NAMALWA (cell line): ENCODE measurements around the gene NHP2.
A peak's percentile ranks its signal among the peaks of the same experiment; 100 is the strongest.
"Not testable (repeated sequence)": the region's sequence is repeated elsewhere in the genome, so short reads cannot be mapped to it uniquely, and the experiment has no call there.

Experiments
- DNase-seq: peaks from one replicate; pipeline ENCODE4 v3.0.0-alpha.2; 2015; ENCODE audit warnings: low spot score

Gene NHP2

DNA sequence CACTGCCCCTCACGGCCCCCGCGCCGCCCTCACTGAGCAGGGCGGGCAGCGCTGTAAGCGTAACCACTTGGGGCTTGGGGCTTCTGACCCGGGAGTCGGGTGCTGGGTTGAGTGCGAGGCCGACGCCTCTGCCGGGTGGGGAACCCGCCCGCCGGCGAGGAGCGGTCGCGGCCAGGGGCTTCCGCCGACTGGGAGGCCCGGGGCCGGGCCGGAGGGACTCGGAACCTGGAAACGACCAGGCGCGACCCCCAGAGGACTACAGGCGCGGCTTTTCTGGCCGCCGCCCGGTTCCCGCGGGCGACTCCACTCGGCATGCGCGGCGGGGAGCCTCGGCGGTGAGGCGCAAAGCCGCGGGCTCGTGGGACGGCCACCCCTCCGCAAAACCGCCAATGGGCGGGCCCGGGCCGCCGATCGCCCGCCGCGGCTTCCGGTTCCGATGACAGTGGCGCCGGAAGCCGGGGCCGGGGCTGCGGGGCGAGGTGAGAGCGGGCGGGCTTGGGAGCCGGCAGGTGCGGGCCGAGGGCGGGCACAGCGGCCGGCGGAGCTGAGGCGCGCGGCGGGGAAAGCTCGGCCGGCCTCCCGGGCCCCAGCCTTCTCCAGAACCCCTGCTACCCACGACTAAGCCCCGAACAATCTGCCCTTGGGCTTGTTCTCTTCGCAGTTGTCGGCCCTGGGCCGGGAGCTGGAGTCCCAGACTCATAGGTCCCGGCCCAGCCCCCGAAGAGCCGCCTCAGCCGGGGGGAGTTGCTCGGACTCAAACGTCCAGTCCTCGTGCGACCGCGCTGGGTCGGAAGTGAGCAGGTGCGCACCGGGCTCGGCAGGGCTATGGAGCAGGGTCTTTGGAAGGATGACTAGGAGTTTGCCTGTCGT lies 22.9 kb downstream of the NHP2 start, which contains the start of gene RMND5B:
Gene RMND5B (plus strand): TSS at position 439 of the 870 bp plus-strand sequence. CDS start 7,106 bp downstream, outside the sequence.
- peak; percentile 91 for DNase-seq

- not testable (repeated sequence) for DNase-seq
Measured at GRCh38 chr5:178130234-178130575, 23.5 kb downstream of the NHP2 start.

- no peak for DNase-seq
Measured at GRCh38 chr5:178129296-178129695, 24.4 kb downstream of the NHP2 start.

DNA sequence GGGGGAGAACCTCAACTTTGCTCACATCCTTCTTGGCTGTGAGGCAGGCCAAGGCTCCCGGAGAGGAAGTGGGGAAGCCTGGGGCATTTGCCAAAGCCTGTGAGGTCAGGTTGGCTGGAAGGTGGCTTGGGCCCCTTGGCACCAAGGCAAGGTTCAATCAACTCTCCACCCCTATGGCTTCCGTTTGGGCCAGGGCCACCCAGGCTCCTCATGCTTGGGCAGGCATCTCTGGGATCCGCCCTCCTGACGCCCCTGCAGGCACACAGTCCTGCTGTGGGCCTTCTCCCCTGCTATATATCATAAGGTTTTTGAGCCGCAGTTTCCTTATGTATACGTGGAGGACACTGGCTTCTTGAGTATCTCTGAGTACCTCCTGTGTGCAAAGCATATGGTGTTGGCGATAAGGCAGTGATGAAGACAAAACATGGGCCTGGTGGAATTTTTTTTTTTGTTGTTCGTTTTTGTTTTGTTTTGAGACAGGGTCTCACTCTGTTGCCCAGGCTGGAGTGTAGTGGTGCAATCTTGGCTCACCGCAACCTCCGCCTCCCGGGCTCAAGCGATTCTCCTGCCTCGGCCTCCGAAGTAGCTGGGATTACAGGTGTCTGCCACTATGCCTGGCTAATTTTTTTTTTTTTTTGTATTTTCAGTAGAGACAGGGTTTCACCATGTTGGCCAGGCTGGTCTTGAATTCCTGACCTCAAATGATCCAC lies 26.2 kb downstream of the NHP2 start:
- DNase-seq = not testable (repeated sequence)

DNA sequence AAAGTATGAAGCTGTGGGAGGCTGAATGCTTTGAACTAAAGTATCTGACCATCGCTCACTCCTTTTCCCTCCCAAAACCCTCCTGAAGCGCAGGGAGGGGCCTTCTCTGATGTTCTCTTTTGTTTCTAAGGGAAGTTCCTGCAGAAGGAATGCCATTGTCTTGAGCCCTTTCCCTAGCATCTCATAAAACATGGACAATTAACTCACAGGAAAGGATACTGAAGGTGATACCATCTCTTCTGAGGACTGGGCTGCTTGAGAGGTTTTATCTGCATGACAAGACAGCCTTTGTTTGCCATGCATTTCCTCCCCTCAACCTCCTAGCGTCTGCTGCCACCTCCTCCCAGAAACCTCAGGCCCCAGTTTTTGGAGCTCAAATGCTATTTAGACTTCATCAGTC lies 27.1 kb downstream of the NHP2 start:
- DNase-seq = no peak

DNA sequence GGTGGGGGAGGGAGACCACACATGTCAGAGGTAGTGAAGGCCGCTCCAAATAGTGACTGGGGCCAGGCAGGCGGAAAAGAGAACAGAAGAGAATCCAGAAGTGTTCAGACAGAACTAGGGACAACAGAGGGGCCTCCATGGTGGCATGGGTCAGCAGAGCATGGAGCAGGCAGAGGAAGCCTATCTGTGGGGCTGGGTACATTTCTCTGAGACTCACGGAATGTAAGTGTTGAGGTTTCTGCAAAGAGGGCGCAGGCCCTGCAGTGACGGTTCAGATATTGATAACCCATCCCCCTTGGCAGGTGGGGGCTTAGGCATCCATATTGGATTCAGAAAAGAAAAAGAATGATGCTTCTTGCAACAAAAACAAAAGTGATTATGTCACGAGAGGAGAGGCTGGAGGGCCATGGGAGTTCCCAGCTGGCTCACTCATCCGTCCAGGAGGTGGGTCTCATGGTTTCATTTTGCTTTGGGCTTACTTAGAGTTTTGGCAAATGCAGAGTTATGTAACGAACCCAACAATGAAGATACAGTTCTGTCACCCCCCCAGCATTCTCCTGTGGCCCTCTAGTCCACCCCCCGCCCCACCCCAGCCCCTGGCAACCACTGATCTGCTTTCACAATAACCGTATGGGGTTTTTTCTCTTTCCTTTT lies 28.3 kb downstream of the NHP2 start:
- DNase-seq = no peak

DNA sequence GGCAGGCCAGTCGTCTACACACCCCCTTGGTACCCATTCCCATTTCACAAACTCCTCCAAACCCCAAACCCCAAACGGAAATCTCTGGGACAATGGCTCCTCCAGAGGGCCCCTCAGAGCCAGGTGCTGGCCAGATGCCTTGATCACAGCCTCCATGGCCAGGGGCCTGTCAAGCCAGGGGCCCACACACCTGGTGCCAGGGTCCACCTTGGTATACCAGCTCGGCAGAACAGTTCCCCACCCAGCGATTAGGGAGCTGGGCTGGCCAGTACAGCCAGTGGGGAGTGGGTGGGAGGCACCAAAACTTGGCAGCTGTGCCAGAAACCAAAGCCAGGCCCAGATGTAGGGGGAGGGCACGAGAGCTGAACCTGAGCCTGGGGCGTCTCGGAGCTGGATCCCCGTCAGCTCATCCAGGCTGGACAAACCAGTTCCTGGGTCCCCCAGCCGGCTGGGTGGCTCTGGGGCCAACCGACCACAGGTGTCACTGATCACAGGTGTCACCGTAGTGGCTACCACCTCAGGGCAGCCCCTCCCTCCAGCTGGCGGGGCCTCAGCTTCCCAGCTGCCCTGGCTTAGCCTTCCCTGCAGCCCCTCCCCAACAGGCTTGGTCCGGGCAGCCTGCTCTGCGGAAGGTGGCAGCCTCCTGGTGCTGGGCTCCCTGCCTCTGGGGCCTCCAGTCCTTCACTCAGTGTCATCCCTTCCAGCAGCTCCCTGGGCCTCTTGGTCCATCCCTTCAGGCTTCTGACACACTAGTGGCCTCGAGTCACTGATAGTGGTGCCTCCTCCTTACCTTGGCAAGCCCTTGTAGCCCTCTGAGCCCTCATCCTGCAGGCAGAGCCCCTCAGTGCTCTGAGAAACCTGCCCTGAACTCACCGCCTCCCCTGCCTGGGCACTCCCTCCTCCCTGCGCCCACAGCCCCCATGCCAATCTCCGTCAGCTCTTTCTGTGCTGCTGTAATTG lies 29.4 kb downstream of the NHP2 start:
- DNase-seq = no peak

DNA sequence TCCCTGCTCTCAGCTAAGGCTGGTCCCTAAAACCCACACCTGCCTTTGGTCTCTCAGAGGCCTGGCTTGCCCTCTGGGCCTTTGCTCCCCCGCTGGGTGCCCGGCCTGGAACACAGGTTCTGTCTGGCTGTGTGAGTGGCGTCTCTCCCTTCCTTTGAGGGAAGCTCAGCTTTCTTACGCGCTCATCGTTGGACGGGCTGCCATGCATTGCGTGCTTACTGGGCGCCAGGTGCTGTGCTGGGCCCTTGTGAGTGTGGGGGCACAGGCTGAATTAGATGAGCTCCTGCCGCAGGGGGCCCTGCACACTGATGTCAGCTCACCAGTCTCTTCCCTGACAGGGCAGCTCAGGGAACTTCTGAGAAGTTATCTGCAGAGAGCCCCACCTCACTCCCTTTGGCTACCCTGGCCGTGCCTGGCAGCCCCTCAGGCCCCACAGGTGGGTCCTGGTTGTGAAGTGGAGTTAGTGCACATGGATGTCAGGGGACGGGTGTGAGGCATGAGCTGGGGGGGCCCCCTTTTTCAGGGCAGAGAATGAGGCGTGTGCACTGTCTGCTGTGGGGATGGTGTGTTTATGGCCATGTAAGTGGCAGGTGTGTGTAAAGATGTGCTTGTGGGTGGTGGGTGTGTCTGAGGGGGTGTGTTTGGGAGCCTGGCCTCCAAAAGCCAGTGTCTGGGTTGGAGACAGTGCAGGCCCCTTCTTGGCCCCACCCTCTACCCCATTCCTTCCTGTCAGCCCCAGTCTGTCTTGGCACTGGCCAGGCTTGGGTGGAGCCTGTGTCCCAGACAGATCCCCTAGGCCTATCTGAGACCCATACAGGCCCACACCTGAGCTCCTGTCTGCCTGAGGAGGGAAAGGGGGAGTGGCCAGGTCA lies 30.4 kb downstream of the NHP2 start:
- DNase-seq = no peak

DNA sequence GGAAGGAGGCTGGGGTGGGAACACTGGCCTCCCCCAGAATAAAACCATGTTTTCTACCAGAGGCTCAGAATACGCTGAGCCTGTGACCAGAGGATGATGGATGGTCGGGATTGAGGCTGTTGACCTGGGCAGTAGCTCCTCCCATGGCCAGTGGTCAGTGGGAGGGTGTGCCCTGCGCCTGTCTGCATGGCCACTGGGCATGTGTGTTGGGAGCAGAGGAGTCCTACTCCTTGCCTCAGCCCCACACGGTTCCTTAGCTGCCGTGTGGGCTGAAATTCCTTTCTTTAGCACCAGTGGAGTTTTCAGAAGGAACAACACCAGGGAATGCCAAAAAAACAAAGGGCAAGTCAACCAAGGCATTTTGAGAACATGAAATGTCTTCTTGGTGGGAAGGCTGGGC lies 31.3 kb downstream of the NHP2 start:
- no peak for DNase-seq

- peak; percentile 87 for DNase-seq
Measured at GRCh38 chr5:178121391-178122276, 32.1 kb downstream of the NHP2 start.

GRCh38 chr5:178120607-178121357 lies 32.9 kb downstream of the NHP2 start:
- DNase-seq = peak; percentile 99

DNA sequence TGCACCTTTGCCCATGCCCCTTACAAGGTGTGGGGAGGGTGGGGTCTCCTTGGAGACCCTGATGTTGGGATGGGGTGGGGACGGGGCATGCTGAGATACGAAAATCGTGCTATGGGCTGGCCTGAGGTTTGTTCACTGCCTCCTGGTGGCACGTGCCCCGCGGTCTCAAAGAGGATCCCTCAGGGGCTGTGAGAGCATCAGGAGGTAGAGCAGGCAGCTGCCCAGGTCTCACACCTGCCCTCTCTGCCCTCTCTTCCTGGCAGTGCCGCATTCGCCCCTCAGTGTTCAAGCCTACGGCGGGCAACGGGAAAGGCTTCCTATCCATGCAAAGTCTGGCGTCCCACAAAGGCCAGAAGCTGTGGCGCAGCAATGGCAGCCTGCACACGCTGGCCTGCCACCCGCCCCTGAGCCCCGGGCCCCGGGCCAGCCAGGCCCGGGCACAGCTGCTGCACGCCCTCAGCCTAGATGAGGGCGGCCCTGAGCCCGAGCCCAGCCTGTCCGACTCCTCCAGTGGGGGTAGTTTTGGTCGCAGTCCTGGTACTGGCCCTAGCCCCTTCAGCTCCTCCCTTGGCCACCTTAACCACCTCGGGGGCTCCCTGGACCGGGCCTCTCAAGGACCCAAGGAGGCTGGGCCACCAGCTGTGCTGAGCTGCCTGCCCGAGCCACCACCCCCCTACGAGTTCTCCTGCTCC lies 33.6 kb downstream of the NHP2 start:
- DNase-seq = peak; percentile 62

DNA sequence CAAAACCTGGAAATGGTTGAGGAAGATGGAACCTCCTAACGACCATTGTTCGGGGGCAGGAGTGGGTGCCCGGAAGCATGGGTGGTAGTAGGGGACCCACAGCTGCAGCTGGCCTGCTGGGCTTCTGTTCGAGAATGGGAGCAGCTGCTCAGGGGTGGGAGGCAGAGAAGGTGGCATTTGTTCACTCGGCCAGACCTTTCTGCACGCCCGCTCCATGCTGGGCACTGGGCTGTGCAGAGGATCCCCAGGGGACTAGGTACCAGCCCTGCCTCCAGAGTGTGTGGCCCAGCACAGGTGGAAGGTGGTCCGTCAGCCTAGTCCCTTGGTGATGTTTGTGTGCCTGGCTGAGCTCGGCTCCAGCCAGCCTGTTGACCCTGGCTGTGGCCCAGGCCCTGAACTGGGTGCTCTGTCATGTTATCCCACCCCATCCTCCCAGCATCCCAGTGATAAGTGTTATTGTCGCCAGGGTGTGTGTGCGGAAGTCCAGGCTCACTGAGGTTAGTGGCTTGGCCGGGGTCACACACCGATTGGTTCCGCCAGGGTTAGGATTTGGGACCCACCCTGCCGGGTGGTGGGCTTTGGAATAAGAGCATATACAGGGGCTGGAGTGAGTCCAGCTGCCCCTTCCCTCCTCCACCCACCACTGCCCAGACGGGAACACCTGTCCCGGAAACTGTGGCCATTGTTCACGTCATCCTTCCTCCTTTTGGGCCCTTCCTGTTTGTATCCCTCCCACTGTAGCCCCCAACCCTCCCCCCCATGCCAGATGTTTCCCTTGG lies 35.6 kb downstream of the NHP2 start:
- DNase-seq = peak; percentile 85

GRCh38 chr5:178116143-178116885 lies 37.4 kb downstream of the NHP2 start:
- peak; percentile 92 for DNase-seq

DNA sequence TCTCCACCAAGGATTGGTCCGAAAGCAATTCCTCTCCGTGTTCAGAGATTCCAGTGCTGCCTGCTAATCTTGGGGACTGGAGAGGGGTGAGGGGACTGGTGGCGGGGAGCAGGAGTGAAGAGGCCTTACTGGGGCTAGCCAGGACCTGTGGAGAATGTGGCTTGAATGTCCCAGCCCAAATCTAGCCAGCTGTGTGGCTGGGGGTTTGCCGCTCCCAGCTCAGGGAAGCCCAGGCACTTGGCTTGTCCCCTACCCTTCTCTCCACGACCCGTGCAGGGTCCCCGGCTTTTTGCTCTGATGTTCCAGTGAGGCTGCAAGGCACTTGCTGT lies 37.9 kb downstream of the NHP2 start:
- DNase-seq = peak; percentile 54

- peak; percentile 79 for DNase-seq
Measured at GRCh38 chr5:178115136-178115813, 38.4 kb downstream of the NHP2 start.
